HepG2 (cell line): ENCODE measurements around the gene CTF1. TPM values are rescaled to one million over a fixed set of nuclear protein-coding genes. Genes with fewer than 3 reads are reported as not detected.

Source experiments
- ATAC-seq: fragments of 200-7000 bp; cut with Tn5 transposase; 3 replicates; pipeline ENCODE4 v1.9.1; 2020; ENCODE audit warnings: mild to moderate bottlenecking, moderate library complexity
- BruUV-seq: library from RNA; stranded (reverse); fragments of 400-500 nt; replicated peaks from 2 replicates; lab custom pipeline; 2021; lab: Mats Ljungman, UMichigan
- CTCF ChIA-PET: fragments of 300-600 bp; formaldehyde crosslinking; extraction: SDS; loops from one replicate; lab custom pipeline; 2021; ENCODE audit warnings: low total read pairs, inconsistent platforms, low intra/inter-chr PET ratio; lab: Yijun Ruan, JAX
- POLR2A ChIA-PET: fragments of 350-600 bp; sonication (Branson Sonifier 250); formaldehyde crosslinking; loops from one replicate; lab custom pipeline; 2020; ENCODE audit warnings: antibody characterized with exemption, inconsistent platforms; lab: Yijun Ruan, JAX
- DNase-seq: peaks from one replicate; pipeline ENCODE4 v3.0.0-alpha.2; 2015; ENCODE audit warnings: low spot score
- FAIRE-seq: peaks from 3 replicates; lab custom pipeline; 2011; peaks lifted over from hg19 to GRCh38; lab: Jason Lieb, UNC
- H2AFZ ChIP-seq: one replicate; pipeline ENCODE4 v1.6.1; 2011; ENCODE audit warnings: low read length, inconsistent platforms
- H3K27ac ChIP-seq: fragments of 300-600 bp; 3 replicates; pipeline ENCODE4 v1.8.0; 2011; ENCODE audit warnings: mixed run types, mild to moderate bottlenecking, mixed read lengths, low read length, inconsistent platforms; ENCODE audit not compliant: insufficient read depth; ENCODE audit errors: extremely low read length
- H3K27me3 ChIP-seq, 2 experiments: fragments of 200-600 bp in 1 of 2; 2 replicates in 1 of 2; 3 replicates in 1 of 2; pipeline versions ENCODE4 v1.6.0 to v1.8.0; 2011; ENCODE audit warnings: low read length in 2 of 2, mild to moderate bottlenecking in 2 of 2, moderate library complexity in 2 of 2, inconsistent platforms in 1 of 2; ENCODE audit not compliant: insufficient read depth in 2 of 2, control insufficient read depth in 1 of 2
- H3K36me3 ChIP-seq, 2 experiments: fragments of 200-600 bp in 1 of 2; replicated peaks in 1 of 2; 2 replicates in 1 of 2; 3 replicates in 1 of 2; pipeline versions ENCODE4 v1.5.1 to v1.8.0; 2011; ENCODE audit warnings: low read length in 2 of 2, inconsistent platforms in 1 of 2; ENCODE audit not compliant: insufficient read depth in 2 of 2, control insufficient read depth in 1 of 2
- H3K4me1 ChIP-seq: 2 replicates; pipeline ENCODE4 v1.5.1; 2012; ENCODE audit warnings: low read length, inconsistent platforms; ENCODE audit not compliant: insufficient read depth
- H3K4me2 ChIP-seq: 2 replicates; pipeline ENCODE4 v1.6.0; 2011; ENCODE audit warnings: low read depth, low read length, inconsistent platforms
- H3K4me3 ChIP-seq, 3 experiments: fragments of 200-600 bp in 1 of 3; sonication (generic), shearing (Covaris generic) in 1 of 3; replicated peaks in 1 of 3; 2 replicates each; pipeline ENCODE4 v1.5.1; 2011 to 2016; ENCODE audit warnings: low read length in 3 of 3, inconsistent platforms in 2 of 3, low read depth in 2 of 3, mild to moderate bottlenecking in 2 of 3, control low read depth in 1 of 3, mixed read lengths in 1 of 3; ENCODE audit not compliant: insufficient read depth in 1 of 3
- H3K79me2 ChIP-seq: one replicate; pipeline ENCODE4 v1.6.1; 2011; ENCODE audit warnings: low read length, inconsistent platforms; ENCODE audit not compliant: insufficient read depth
- H3K9ac ChIP-seq: 2 replicates; pipeline ENCODE4 v1.6.0; 2011; ENCODE audit warnings: mild to moderate bottlenecking, low read depth, low read length, inconsistent platforms; ENCODE audit not compliant: insufficient read depth
- H3K9me3 ChIP-seq: 2 replicates; pipeline ENCODE4 v1.5.1; 2012; ENCODE audit warnings: mild to moderate bottlenecking, low read length
- H4K20me1 ChIP-seq: 2 replicates; pipeline ENCODE4 v1.6.0; 2011; ENCODE audit warnings: inconsistent platforms, mild to moderate bottlenecking, low read length, moderate library complexity; ENCODE audit not compliant: insufficient read depth
- CENPBD1 ChIP-seq: sonication (generic); formaldehyde crosslinking; IDR thresholded peaks from 2 replicates; pipeline ENCODE4 v1.8.0; 2022; ENCODE audit warnings: missing genetic modification reagents, low read depth, mild to moderate bottlenecking, borderline replicate concordance
- DDIT3 ChIP-seq: sonication (generic); formaldehyde crosslinking; IDR thresholded peaks from 2 replicates; pipeline ENCODE4 v1.4.0; 2020; ENCODE audit warnings: mild to moderate bottlenecking, missing genetic modification reagents
- DMTF1 ChIP-seq: sonication (generic); formaldehyde crosslinking; IDR thresholded peaks from 2 replicates; pipeline ENCODE4 v1.4.0; 2020; ENCODE audit warnings: mild to moderate bottlenecking, missing genetic modification reagents
- GLMP ChIP-seq: sonication (generic); formaldehyde crosslinking; IDR thresholded peaks from 2 replicates; pipeline ENCODE4 v1.9.0; 2021; ENCODE audit warnings: missing genetic modification reagents, mild to moderate bottlenecking, borderline replicate concordance
- GZF1 ChIP-seq: sonication (generic); formaldehyde crosslinking; IDR thresholded peaks from 2 replicates; pipeline ENCODE4 v1.5.1; 2020; ENCODE audit warnings: mild to moderate bottlenecking, missing genetic modification reagents
- HIC2 ChIP-seq: sonication (generic); formaldehyde crosslinking; IDR thresholded peaks from 2 replicates; pipeline ENCODE4 v1.9.0; 2022; ENCODE audit warnings: low read depth, missing genetic modification reagents
- HNF4G ChIP-seq, 2 experiments: sonication (generic) in 1 of 2; formaldehyde crosslinking in 1 of 2; IDR thresholded peaks; 2 replicates each; pipeline versions ENCODE4 v1.4.0 to v1.6.1; 2011 to 2020; ENCODE audit warnings: borderline replicate concordance in 2 of 2, low read depth in 2 of 2, mild to moderate bottlenecking in 2 of 2, low read length in 1 of 2, missing genetic modification reagents in 1 of 2, moderate library complexity in 1 of 2
- HNRNPL ChIP-seq: fragments of 200-400 bp; formaldehyde crosslinking; IDR thresholded peaks from 2 replicates; pipeline ENCODE4 v1.6.1; 2017; ENCODE audit warnings: mild to moderate bottlenecking, low read depth, low read length
- MED13 ChIP-seq: sonication (generic); formaldehyde crosslinking; IDR thresholded peaks from 2 replicates; pipeline ENCODE4 v1.5.0; 2020; ENCODE audit warnings: missing genetic modification reagents
- MIXL1 ChIP-seq: IDR thresholded peaks from 2 replicates; pipeline ENCODE4 v1.6.1; 2016
- PRPF4 ChIP-seq: fragments of 200-400 bp; formaldehyde crosslinking; IDR thresholded peaks from 2 replicates; pipeline ENCODE4 v1.6.1; 2016; ENCODE audit warnings: low read length, low read depth; ENCODE audit not compliant: poor library complexity, severe bottlenecking
- SAFB2 ChIP-seq: sonication (generic); formaldehyde crosslinking; IDR thresholded peaks from 2 replicates; pipeline ENCODE4 v1.5.1; 2020; ENCODE audit warnings: missing genetic modification reagents, low read depth, mild to moderate bottlenecking, borderline replicate concordance
- SMARCC2 ChIP-seq: fragments of 450-650 bp; IDR thresholded peaks from 2 replicates; pipeline ENCODE4 v1.6.1; 2017; ENCODE audit warnings: antibody characterized with exemption, mild to moderate bottlenecking
- SOX5 ChIP-seq: IDR thresholded peaks from 2 replicates; pipeline ENCODE4 v1.6.1; 2016; ENCODE audit warnings: borderline replicate concordance
- SOX6 ChIP-seq, 2 experiments: fragments of 450-650 bp in 1 of 2; sonication (generic) in 1 of 2; formaldehyde crosslinking in 1 of 2; IDR thresholded peaks; 2 replicates each; pipeline versions ENCODE4 v1.4.0 to v1.6.1; 2017 to 2020; ENCODE audit warnings: antibody characterized with exemption in 1 of 2, mild to moderate bottlenecking in 1 of 2, missing genetic modification reagents in 1 of 2
- ZFP1 ChIP-seq: IDR thresholded peaks from 2 replicates; pipeline ENCODE4 v1.6.1; 2016
- ZNF30 ChIP-seq: sonication (generic); formaldehyde crosslinking; IDR thresholded peaks from 2 replicates; pipeline ENCODE4 v1.5.0; 2020; ENCODE audit warnings: mild to moderate bottlenecking, missing genetic modification reagents
- ZNF616 ChIP-seq: sonication (generic); formaldehyde crosslinking; IDR thresholded peaks from 2 replicates; pipeline ENCODE4 v1.5.0; 2020; ENCODE audit warnings: low read depth, mild to moderate bottlenecking, missing genetic modification reagents
- ZNF652 ChIP-seq: IDR thresholded peaks from 2 replicates; pipeline ENCODE4 v1.6.1; 2016; ENCODE audit warnings: low read depth, borderline replicate concordance
- WGBS: methylation state at CpG from one replicate; pipeline ENCODE4 v1.1.6; 2017; ENCODE audit warnings: low lambda C conversion rate; 5-methylcytosine and 5-hydroxymethylcytosine counted together
- in situ Hi-C: cut with HindIII; loops from 2 replicates; pipeline ENCODE4 v1.10.0; 2017; ENCODE audit warnings: low pct_unique_long_range_greater_than_20kb; ENCODE audit not compliant: extremely low pct_ligation_motif_present
- intact Hi-C: fragments of 100-400 bp; cut with micrococcal nuclease; formaldehyde crosslinking; loops from one replicate; pipeline ENCODE4 v1.10.0; 2022; ENCODE audit not compliant: unreplicated experiment
- polyA plus RNA-seq, 8 experiments: library from polyadenylated mRNA; depleted of rRNA in 3 of 8; stranded (reverse) in 7 of 8; unstranded in 1 of 8; fragments of >200 nt; fragmentation: Illumina TruSeq in 4 of 8; extraction: Trizol in 4 of 8; gene quantifications; 2 replicates each; pipeline versions ENCODE4 v1.2.1 to v1.2.3, GENCODE V29; 2011 to 2016; ENCODE audit warnings: low read depth in 4 of 8, missing spikeins in 1 of 8, mixed read lengths in 1 of 8; ENCODE audit not compliant: insufficient read depth in 1 of 8
- total RNA-seq, 5 experiments: library from RNA; depleted of rRNA; stranded (reverse); fragments of >200 nt; fragmentation: Illumina TruSeq; extraction: Trizol; gene quantifications; 2 replicates each; pipeline ENCODE4 v1.2.3, GENCODE V29; 2016; ENCODE audit warnings: low read depth in 1 of 5

Gene CTF1
- total and polyA plus RNA-seq, 2 of the 13 experiments (the other 11 are each of a cell fraction or from before 2014, with no cell fraction given), result 0.13 to 1.8 TPM

GRCh38 chr16:30893417-30893743 lies 3.0 kb upstream of the CTF1 start:
- no peak overlapping the region for H2AFZ ChIP-seq
- no peaks in the 10 kb centered on the region for H3K27me3 ChIP-seq
- peak overlapping the region; percentile 65 for H3K27ac ChIP-seq
- H4K20me1 ChIP-seq, result no peaks in the 10 kb centered on the region
- H3K4me1 ChIP-seq, result peaks cover 52% of the 10 kb centered on the region
- ChIA-PET POLR2A (interaction anchor here (0.8 to 1.9 kb wide), 5 partner anchors 9 to 145 kb away, joined by 3 to 8 read pairs (median 6); partner anchors contain the start of genes FBXL19 and PHKG2), CTCF (interaction anchor here (2.0 kb wide), 1 partner anchor 49 kb away, joined by 10 read pairs; no protein-coding TSS in a partner anchor)
- FAIRE-seq (no peak), DNase-seq (no peak), ATAC-seq (no peak)
- peak overlapping the region; percentile 72 to 100 (median 84) for H3K4me3 ChIP-seq
- H3K79me2 ChIP-seq, result peaks cover 8% of the 10 kb centered on the region
- peaks cover 6 to 9% of the 10 kb centered on the region in 2 experiments; a peak in 4 of 5 replicates for H3K36me3 ChIP-seq
- H3K9ac ChIP-seq, result peak overlapping the region; percentile 99
- in situ Hi-C loops (loop anchor here (10.0 kb wide), 1 partner anchor 49 kb away; no protein-coding TSS in a partner anchor), intact Hi-C loops (no loop called here)
- BruUV-seq, result no TSS peak
- H3K4me2 ChIP-seq, result peak overlapping the region; percentile 97
- no peaks in the 10 kb centered on the region for H3K9me3 ChIP-seq
- whole genome bisulfite sequencing, result 13% methylated on average over 4 of the region's 11 CpGs
- TF ChIP-seq SOX6 (IDR thresholded peaks at IDR 0.05) (no peak), SOX6 (CRISPR knock-in tag; IDR thresholded peaks at IDR 0.05) (no peak; the same call in 1 of the 2 replicates), DDIT3 (CRISPR knock-in tag) (no peak), SMARCC2 (no peak), DMTF1 (CRISPR knock-in tag) (no peak), SOX5 (CRISPR knock-in tag) (no peak), HNF4G (IDR thresholded peaks at IDR 0.05; ENCODE audit: borderline replicate concordance, low read depth, low read length) (no peak), HNF4G (CRISPR knock-in tag; IDR thresholded peaks at IDR 0.05; ENCODE audit: borderline replicate concordance, low read depth) (no peak), GLMP (no peak), PRPF4 (no peak), MIXL1 (CRISPR knock-in tag) (no peak), CENPBD1 (CRISPR knock-in tag) (no peak), HIC2 (CRISPR knock-in tag) (0 out of 2 replicates have a peak, but pooled peaks have one; percentile 21), HNRNPL (no peak), ZFP1 (no peak), ZNF616 (peak; percentile 8; the same call in 1 of the 2 replicates), SAFB2 (CRISPR knock-in tag) (0 out of 2 replicates have a peak, but pooled peaks have one; percentile 27), ZNF30 (CRISPR knock-in tag) (no peak), ZNF652 (CRISPR knock-in tag) (no peak), MED13 (CRISPR knock-in tag) (no peak), GZF1 (CRISPR knock-in tag) (no peak)
